HAP-1 (cell line): ENCODE results near the gene GLS.
A peak's percentile ranks its signal among the peaks of the same experiment; 100 is the strongest.
"Not testable (repeated sequence)": the region's sequence is repeated elsewhere in the genome, so short reads cannot be mapped to it uniquely, and the experiment has no call there.

Experiments used
- DNase-seq, 2 experiments: peaks; one replicate each; pipeline ENCODE4 v3.0.0-alpha.2; 2016 to 2020; ENCODE audit warnings: low spot score in 2 of 2
- H3K27me3 ChIP-seq: fragments of 250-450 bp; sonication (Bioruptor Pico); 2 replicates; pipeline ENCODE4 v1.5.1; 2020; ENCODE audit warnings: low read depth, mild to moderate bottlenecking, moderate library complexity
- H3K36me3 ChIP-seq: fragments of 250-450 bp; sonication (Bioruptor Pico); replicated peaks from 2 replicates; pipeline ENCODE4 v1.5.1; 2020; ENCODE audit warnings: mild to moderate bottlenecking
- H3K4me1 ChIP-seq: fragments of 250-450 bp; sonication (Bioruptor Pico); 2 replicates; pipeline ENCODE4 v1.5.1; 2020; ENCODE audit warnings: mild to moderate bottlenecking
- H3K4me3 ChIP-seq: fragments of 250-450 bp; sonication (Bioruptor Pico); 2 replicates; pipeline ENCODE4 v1.5.1; 2020; ENCODE audit warnings: mild to moderate bottlenecking, moderate library complexity
- H3K9me3 ChIP-seq: fragments of 250-450 bp; sonication (Bioruptor Pico); 2 replicates; pipeline ENCODE4 v1.5.1; 2020; ENCODE audit warnings: mild to moderate bottlenecking, moderate library complexity
- in situ Hi-C: fragments of 300-500 bp; cut with MboI; formaldehyde crosslinking; loops from 3 replicates; pipeline ENCODE4 v1.14.3; 2020; ENCODE audit warnings: low sequenced_read_pairs, inconsistent platforms, mixed read lengths

GLS gene

DNA sequence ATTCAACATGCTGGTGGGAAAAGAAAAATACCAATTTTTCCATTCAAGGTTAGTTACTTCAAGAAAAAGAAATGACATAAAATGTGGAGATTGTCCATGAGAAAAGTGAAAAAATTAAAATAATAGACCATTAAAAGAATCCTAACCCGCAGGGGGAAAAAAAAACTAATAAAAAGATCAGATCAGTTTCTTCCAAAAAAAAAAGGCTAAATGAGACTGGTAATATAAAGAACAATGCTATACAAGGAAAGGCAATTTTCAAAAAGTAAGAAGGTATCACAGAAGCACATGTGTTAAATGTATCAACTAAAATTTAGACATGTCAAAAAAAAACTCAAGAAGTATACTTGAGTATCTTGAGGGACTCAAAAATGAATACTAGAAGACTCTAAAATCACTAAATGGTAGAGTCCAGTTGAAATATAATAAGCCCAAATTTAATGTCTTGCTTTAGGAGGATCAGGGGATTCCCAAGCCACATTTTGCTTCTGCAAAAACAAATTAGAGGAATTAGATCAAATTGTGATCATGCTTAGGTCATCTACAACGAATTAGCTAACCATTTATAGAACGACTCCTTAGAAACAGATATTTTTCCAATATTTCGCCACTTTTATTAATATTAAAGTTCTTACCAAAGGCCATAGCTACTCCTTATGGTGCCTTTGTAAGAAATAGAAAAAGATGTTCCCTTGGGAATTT, 35.8 kb upstream of the GLS start:
- no peaks in the 10 kb centered on the region for H3K4me1 ChIP-seq
- in situ Hi-C loops = no loop called here
- no peak for DNase-seq
- H3K9me3 ChIP-seq = no peaks in the 10 kb centered on the region
- no peaks in the 10 kb centered on the region for H3K36me3 ChIP-seq
- H3K27me3 ChIP-seq = no peaks in the 10 kb centered on the region; the same call in 1 of the 2 replicates
- H3K4me3 ChIP-seq = no peak overlapping the region

GRCh38 chr2:190846746-190847145, 33.9 kb upstream of the GLS start:
- DNase-seq = no peak
- Histone ChIP-seq H3K4me3 (no peak overlapping the region), H3K9me3 (no peaks in the 10 kb centered on the region), H3K4me1 (no peaks in the 10 kb centered on the region), H3K27me3 (no peaks in the 10 kb centered on the region; the same call in 1 of the 2 replicates), H3K36me3 (no peaks in the 10 kb centered on the region)
- in situ Hi-C loops = no loop called here

GRCh38 chr2:190847504-190848081, 33.0 kb upstream of the GLS start:
- in situ Hi-C loops = no loop called here
- Histone ChIP-seq H3K9me3 (no peaks in the 10 kb centered on the region), H3K4me3 (no peak overlapping the region), H3K4me1 (no peaks in the 10 kb centered on the region), H3K36me3 (no peaks in the 10 kb centered on the region), H3K27me3 (no peaks in the 10 kb centered on the region; the same call in 1 of the 2 replicates)
- DNase-seq = no peak

GRCh38 chr2:190849774-190850173, 30.8 kb upstream of the GLS start:
- in situ Hi-C loops = no loop called here
- Histone ChIP-seq H3K4me1 (peaks cover 9% of the 10 kb centered on the region), H3K27me3 (no peaks in the 10 kb centered on the region; the same call in 1 of the 2 replicates), H3K9me3 (no peaks in the 10 kb centered on the region), H3K4me3 (no peak overlapping the region), H3K36me3 (no peaks in the 10 kb centered on the region)
- no peak for DNase-seq

GRCh38 chr2:190853022-190853421, 27.6 kb upstream of the GLS start:
- in situ Hi-C loops = not testable (repeated sequence)

GRCh38 chr2:190853531-190854383, 26.9 kb upstream of the GLS start:
- Histone ChIP-seq H3K36me3 (no peaks in the 10 kb centered on the region), H3K4me3 (no peak overlapping the region), H3K9me3 (no peaks in the 10 kb centered on the region), H3K4me1 (peaks cover 9% of the 10 kb centered on the region), H3K27me3 (no peaks in the 10 kb centered on the region)
- DNase-seq = no peak
- in situ Hi-C loops = no loop called here

More at GRCh38 chr2:190853022-190853421, 27.6 kb upstream of the GLS start:
- H3K4me3 ChIP-seq, H3K9me3 ChIP-seq, H3K36me3 ChIP-seq, DNase-seq, H3K4me1 ChIP-seq, H3K27me3 ChIP-seq: not testable (repeated sequence)

DNA sequence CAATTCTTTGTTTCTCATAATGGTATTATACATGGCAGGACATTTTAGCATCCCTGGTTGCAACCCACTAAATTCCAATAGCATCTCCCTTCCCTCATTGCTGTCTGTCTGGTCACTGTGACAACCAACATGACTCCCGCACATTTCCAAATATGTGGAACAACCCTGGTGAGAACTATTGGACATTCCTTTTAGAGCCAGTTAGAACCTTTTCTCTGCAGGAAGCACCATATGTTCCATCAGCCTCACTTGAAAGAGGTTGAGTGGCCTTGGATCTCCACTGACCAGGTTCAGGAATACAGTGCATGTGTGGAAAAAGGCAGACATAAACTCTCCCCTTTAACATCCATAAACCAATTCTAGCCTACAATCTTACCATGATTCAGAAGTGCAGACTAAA, 25.9 kb upstream of the GLS start:
- Histone ChIP-seq H3K9me3 (no peaks in the 10 kb centered on the region), H3K4me1 (peaks cover 9% of the 10 kb centered on the region), H3K27me3 (no peaks in the 10 kb centered on the region), H3K4me3 (no peak overlapping the region), H3K36me3 (no peaks in the 10 kb centered on the region)
- in situ Hi-C loops = no loop called here
- no peak for DNase-seq

DNA sequence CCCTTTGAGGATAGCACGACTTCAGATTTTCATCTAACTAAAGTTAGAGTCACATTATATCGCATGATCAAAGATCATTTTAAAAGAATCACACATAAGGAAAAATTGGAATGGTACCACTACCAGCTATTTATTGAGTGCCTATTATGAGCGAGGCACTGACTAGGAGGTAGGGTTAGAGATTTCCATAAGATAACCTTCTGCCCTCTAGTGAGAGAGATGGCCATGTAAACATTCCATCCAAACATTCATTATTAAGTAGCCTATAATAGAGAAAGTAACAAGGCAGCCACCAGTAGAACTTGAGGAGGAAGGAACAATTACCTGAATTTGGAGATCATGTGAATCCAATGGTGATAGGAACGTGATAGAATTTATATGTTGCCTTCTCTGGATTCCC, 25.4 kb upstream of the GLS start:
- no peaks in the 10 kb centered on the region for H3K36me3 ChIP-seq
- no peak overlapping the region for H3K4me3 ChIP-seq
- no peak for DNase-seq
- in situ Hi-C loops = no loop called here
- no peaks in the 10 kb centered on the region for H3K9me3 ChIP-seq
- H3K27me3 ChIP-seq = no peaks in the 10 kb centered on the region
- H3K4me1 ChIP-seq = peaks cover 12% of the 10 kb centered on the region

DNA sequence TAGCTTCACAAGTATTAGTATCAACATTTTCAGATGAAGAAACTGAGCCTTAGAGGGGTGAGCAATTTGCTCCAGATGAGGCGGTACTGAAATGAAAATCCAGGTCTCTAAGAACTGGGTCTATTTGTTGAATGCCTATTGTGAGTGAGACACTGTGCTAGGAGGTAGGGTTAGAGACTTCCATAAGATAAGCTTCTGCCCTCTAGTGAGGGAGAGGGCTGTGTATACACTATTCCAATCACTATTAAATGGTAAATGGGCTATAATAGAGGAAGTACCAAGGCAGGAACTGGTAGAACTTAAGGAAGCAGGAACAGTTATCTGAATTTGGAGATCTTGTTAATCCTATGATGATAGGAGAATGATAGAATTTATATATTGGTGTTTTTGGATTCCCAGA, 23.6 kb upstream of the GLS start:
- no peaks in the 10 kb centered on the region for H3K36me3 ChIP-seq
- H3K4me1 ChIP-seq = peaks cover 22% of the 10 kb centered on the region
- in situ Hi-C loops = no loop called here
- H3K27me3 ChIP-seq = no peaks in the 10 kb centered on the region
- no peaks in the 10 kb centered on the region for H3K9me3 ChIP-seq
- no peak for DNase-seq
- no peak overlapping the region for H3K4me3 ChIP-seq

DNA sequence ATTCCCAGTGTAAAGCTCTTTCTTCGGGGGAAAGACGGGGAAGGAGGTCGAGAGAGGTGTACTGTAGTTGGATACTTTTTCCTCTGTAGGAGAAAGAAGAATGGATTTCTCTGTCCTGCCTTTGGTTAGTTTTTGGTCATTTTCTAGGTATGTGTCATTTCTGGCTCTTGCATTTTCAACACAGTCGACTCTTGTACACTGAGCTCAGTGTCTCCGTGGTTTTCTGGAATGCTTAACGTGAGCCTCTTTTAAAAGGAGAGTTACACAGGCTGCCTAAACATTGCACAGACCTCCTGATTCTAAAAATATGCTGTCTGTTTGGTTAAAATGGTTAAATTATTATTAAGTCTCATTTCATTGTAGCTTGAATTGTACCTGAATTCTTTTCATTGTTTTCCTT, 21.8 kb upstream of the GLS start:
- H3K4me1 ChIP-seq = peaks cover 18% of the 10 kb centered on the region
- no peak overlapping the region for H3K4me3 ChIP-seq
- no peaks in the 10 kb centered on the region for H3K36me3 ChIP-seq
- in situ Hi-C loops = no loop called here
- H3K27me3 ChIP-seq = no peaks in the 10 kb centered on the region
- H3K9me3 ChIP-seq = no peaks in the 10 kb centered on the region
- DNase-seq = no peak

DNA sequence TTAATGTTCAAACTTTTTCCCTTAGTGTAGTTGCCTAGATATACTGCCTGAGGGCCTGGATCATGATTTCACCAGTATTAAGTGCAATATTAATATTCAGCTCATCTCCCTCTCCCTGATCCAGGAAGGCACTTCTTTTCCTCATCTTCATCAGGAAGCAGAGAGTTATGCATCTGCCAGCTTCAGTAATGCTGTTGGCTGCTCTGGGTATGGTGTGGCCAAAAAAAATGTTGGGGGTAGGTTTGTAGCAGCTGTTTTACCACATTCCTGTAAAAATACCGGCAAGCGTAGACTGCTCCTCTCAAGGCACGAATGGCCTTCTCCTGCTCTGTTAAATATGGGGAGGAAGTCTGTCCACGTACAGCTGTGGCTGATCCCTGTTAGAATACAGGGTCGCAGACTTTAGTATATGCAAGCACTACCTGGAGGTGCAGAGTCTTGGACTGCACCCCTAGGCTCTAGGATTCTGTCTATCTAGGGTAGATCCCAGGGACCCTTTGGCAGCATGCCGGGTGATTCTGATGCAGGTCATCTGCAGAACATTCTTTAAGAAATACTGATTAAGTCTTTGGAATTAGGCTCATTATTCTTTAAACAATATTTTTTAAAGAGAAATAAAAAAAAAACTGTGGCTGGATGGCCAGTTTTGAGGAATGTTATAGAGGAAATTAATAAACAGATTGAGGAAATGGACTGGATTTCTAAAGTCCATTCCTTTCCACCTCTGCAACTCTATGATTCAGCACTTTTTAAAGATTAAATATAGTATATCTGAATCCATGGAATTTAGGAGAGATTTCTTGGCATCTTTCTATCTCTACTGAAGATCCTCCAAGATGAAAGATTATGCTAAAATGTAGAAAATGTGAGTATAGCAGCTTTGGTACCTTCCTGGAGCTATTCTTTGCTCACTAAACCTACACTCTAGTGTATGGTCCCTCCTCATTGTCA, 21.0 kb upstream of the GLS start:
- peaks cover 13% of the 10 kb centered on the region for H3K4me1 ChIP-seq
- no peaks in the 10 kb centered on the region for H3K27me3 ChIP-seq
- H3K4me3 ChIP-seq = no peak overlapping the region
- H3K9me3 ChIP-seq = no peaks in the 10 kb centered on the region
- no peaks in the 10 kb centered on the region for H3K36me3 ChIP-seq
- DNase-seq = no peak
- in situ Hi-C loops = no loop called here

GRCh38 chr2:190860985-190861680, 19.5 kb upstream of the GLS start:
- peaks cover 13% of the 10 kb centered on the region for H3K4me1 ChIP-seq
- no peaks in the 10 kb centered on the region for H3K9me3 ChIP-seq
- peak; percentile 37 to 80 for DNase-seq
- no peaks in the 10 kb centered on the region for H3K27me3 ChIP-seq
- in situ Hi-C loops = no loop called here
- H3K4me3 ChIP-seq = no peak overlapping the region
- H3K36me3 ChIP-seq = no peaks in the 10 kb centered on the region

DNA sequence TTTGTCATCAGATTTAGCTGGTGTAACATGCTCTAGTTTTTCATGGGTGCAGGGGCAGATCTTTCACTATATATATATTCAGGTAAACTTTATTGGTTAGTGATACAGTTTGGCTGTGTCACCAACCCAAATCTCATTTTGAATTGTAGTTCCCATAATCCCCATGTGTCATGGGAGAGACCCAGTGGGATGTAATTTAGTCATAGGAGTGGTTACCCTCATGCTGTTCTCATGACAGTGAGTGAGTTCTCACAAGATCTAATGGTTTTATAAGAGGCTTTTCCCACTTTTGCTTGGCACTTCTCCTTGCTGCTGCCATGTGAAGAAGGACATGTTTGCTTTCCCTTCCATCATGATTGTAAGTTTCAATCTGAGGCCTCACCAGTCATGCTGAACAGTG, 18.5 kb upstream of the GLS start:
- H3K4me1 ChIP-seq = peaks cover 13% of the 10 kb centered on the region
- H3K27me3 ChIP-seq, DNase-seq, H3K9me3 ChIP-seq, H3K4me3 ChIP-seq, H3K36me3 ChIP-seq, in situ Hi-C loops: not testable (repeated sequence)
